ENCODE measurements around the gene CDC73. TPM values are rescaled to one million over a fixed set of nuclear protein-coding genes. Genes with fewer than 3 reads are reported as not detected.
"Not testable (repeated sequence)": the region's sequence is repeated elsewhere in the genome, so short reads cannot be mapped to it uniquely, and the experiment has no call there.

The CDC73 gene
- total RNA-seq, 5 donors from 2014 or later (not counting 1 experiment from before 2014, with no cell fraction given): 54.1 to 64.4 (median 57.4) TPM

- H3K27me3 ChIP-seq (replicated peaks in 1 of 2; ENCODE audit: control insufficient read depth in 2 of 2, extremely low read depth in 1 of 2, insufficient read depth in 2 of 2, low read length in 1 of 2): no peaks in the 10 kb centered on the region
- peaks cover 7 to 11% of the 10 kb centered on the region in 2 experiments for H3K4me1 ChIP-seq (ENCODE audit: control insufficient read depth in 1 of 2, extremely low read depth in 1 of 2, insufficient read depth in 2 of 2, low read length in 2 of 2)
- ChIA-PET POLR2A (interaction anchor here in 1 of 2 donors (0.6 to 1.3 kb wide), 3 partner anchors 8 to 354 kb away, joined by 3 to 9 read pairs (median 3); no protein-coding TSS in a partner anchor), CTCF (interaction anchor here (0.6 to 3.8 kb wide), 7 partner anchors 15 to 1224 kb away, joined by 3 to 15 read pairs (median 5); no protein-coding TSS in a partner anchor)
- H3K27ac ChIP-seq (ENCODE audit: low read length): peak within 1 kb of the TSS; percentile 59
- peak; percentile 41 to 82 (median 66) for ATAC-seq (replicated peaks in 1 of 4)
- WGBS (ENCODE audit: insufficient coverage): 73% methylated on average over 10 of the region's 13 CpGs
- Mint-ChIP-seq H3K27me3 (no peaks in the 10 kb centered on the region), H3K27ac (peak within 1 kb of the TSS; percentile 49 to 89), H3K9me3 (no peaks in the 10 kb centered on the region), H3K4me3 (peak within 1 kb of the TSS; percentile 53 to 84 (median 75)), H3K36me3 (peaks cover 8% of the 10 kb centered on the region), H3K4me1 (peaks cover 66 to 71% (median 67%) of the 10 kb centered on the region in 3 donors)
- no peaks in the 10 kb centered on the region for H3K9me3 ChIP-seq
- H3K4me3 ChIP-seq (ENCODE audit: control insufficient read depth in 1 of 2, extremely low read depth in 1 of 2, low read length in 1 of 2): peak within 1 kb of the TSS in 1 of 2 donors; percentile 39
- DNase-seq: peak in 18 of 35 experiments; percentile 2 to 45 (median 11)
- no peaks in the 10 kb centered on the region for H3K36me3 ChIP-seq (ENCODE audit: control insufficient read depth in 2 of 2, extremely low read depth in 1 of 2, insufficient read depth in 1 of 2, low read length in 1 of 2)
Measured at GRCh38 chr1:193185901-193186731, 64.3 kb downstream of the CDC73 start, which contains the start of gene B3GALT2. Gene B3GALT2, minus strand, starts transcription at chr1:193186613. Its CDS starts 5,051 bp downstream, at chr1:193181562.

GRCh38 chr1:193187114-193187513 is 65.3 kb downstream of the CDC73 start:
- H3K27ac ChIP-seq (ENCODE audit: low read length): peak overlapping the region; percentile 1
- peaks cover 60 to 67% (median 66%) of the 10 kb centered on the region in 3 donors for H3K4me1 Mint-ChIP-seq

GRCh38 chr1:193188915-193189314 is 67.1 kb downstream of the CDC73 start:
- Mint-ChIP-seq H3K4me1 (peaks cover 64 to 73% (median 67%) of the 10 kb centered on the region in 3 donors), H3K27ac (peak overlapping the region in 1 of 2 donors; percentile 66), H3K36me3 (peaks cover 14% of the 10 kb centered on the region)
- not testable (repeated sequence) for DNase-seq; H3K4me3 Mint-ChIP-seq; H3K27ac ChIP-seq (ENCODE audit: low read length); H3K9me3 ChIP-seq; H3K36me3 ChIP-seq (ENCODE audit: control insufficient read depth in 2 of 2, extremely low read depth in 1 of 2, insufficient read depth in 1 of 2, low read length in 1 of 2); H3K4me3 ChIP-seq (ENCODE audit: control insufficient read depth in 1 of 2, extremely low read depth in 1 of 2, low read length in 1 of 2); H3K9me3 Mint-ChIP-seq; H3K27me3 Mint-ChIP-seq; H3K27me3 ChIP-seq (replicated peaks in 1 of 2; ENCODE audit: control insufficient read depth in 2 of 2, extremely low read depth in 1 of 2, insufficient read depth in 2 of 2, low read length in 1 of 2); ATAC-seq (replicated peaks in 1 of 4)
- CTCF ChIA-PET: interaction anchor here (0.6 to 1.9 kb wide), 4 partner anchors 26 to 383 kb away, joined by 3 to 9 read pairs (median 5); no protein-coding TSS in a partner anchor
- POLR2A ChIA-PET: interaction anchor here in 1 of 2 donors (0.6 kb wide), 1 partner anchor 9 kb away, joined by 3 read pairs; no protein-coding TSS in a partner anchor
- H3K4me1 ChIP-seq (ENCODE audit: control insufficient read depth in 1 of 2, extremely low read depth in 1 of 2, insufficient read depth in 2 of 2, low read length in 2 of 2): peaks cover 7 to 11% of the 10 kb centered on the region in 2 experiments
- WGBS (ENCODE audit: insufficient coverage): 98% methylated on average over 6 of the region's 7 CpGs

More at GRCh38 chr1:193187114-193187513, 65.3 kb downstream of the CDC73 start:
- Histone ChIP-seq H3K9me3 (no peaks in the 10 kb centered on the region), H3K4me1 (ENCODE audit: control insufficient read depth in 1 of 2, extremely low read depth in 1 of 2, insufficient read depth in 2 of 2, low read length in 2 of 2) (peaks cover 7 to 11% of the 10 kb centered on the region in 2 experiments), H3K4me3 (ENCODE audit: control insufficient read depth in 1 of 2, extremely low read depth in 1 of 2, low read length in 1 of 2) (no peak overlapping the region), H3K36me3 (ENCODE audit: control insufficient read depth in 2 of 2, extremely low read depth in 1 of 2, insufficient read depth in 1 of 2, low read length in 1 of 2) (peaks cover 0 to 1% of the 10 kb centered on the region in 2 donors), H3K27me3 (replicated peaks in 1 of 2; ENCODE audit: control insufficient read depth in 2 of 2, extremely low read depth in 1 of 2, insufficient read depth in 2 of 2, low read length in 1 of 2) (no peaks in the 10 kb centered on the region)
- Mint-ChIP-seq H3K9me3 (no peaks in the 10 kb centered on the region), H3K27ac (peak overlapping the region; percentile 49 to 89), H3K4me3 (peak overlapping the region in 2 of 3 donors; percentile 75 to 84), H3K27me3 (no peaks in the 10 kb centered on the region), H3K36me3 (peaks cover 4% of the 10 kb centered on the region)
- CTCF ChIA-PET: interaction anchor here (0.5 to 0.7 kb wide), 6 partner anchors 14 to 863 kb away, joined by 3 to 5 read pairs (median 4); no protein-coding TSS in a partner anchor
- WGBS (ENCODE audit: insufficient coverage): no CpG with 5 or more reads among the region's 1 CpG
- no peak for ATAC-seq (replicated peaks in 1 of 4)
- POLR2A ChIA-PET: interaction anchor here in 1 of 2 donors (1.3 kb wide), 1 partner anchor 9 kb away, joined by 9 read pairs; no protein-coding TSS in a partner anchor
- no peak for DNase-seq

- H3K4me3 Mint-ChIP-seq: no peak overlapping the region
- no peak overlapping the region for H3K4me3 ChIP-seq (ENCODE audit: control insufficient read depth in 1 of 2, extremely low read depth in 1 of 2, low read length in 1 of 2)
- H3K36me3 Mint-ChIP-seq: peaks cover 18% of the 10 kb centered on the region
- ChIA-PET POLR2A (interaction anchor here in 1 of 2 donors (0.6 kb wide), 2 partner anchors 8 to 625 kb away, joined by 3 read pairs; no protein-coding TSS in a partner anchor), CTCF (interaction anchor here (0.6 to 1.9 kb wide), 6 partner anchors 9 to 1106 kb away, joined by 3 to 6 read pairs (median 4); no protein-coding TSS in a partner anchor)
- H3K4me1 Mint-ChIP-seq: peaks cover 67 to 76% (median 73%) of the 10 kb centered on the region in 3 donors
- H3K27ac Mint-ChIP-seq: peak overlapping the region; percentile 62 to 66
- ATAC-seq (replicated peaks in 1 of 4) (no peak), DNase-seq (no peak)
- H3K27me3 ChIP-seq (replicated peaks in 1 of 2; ENCODE audit: control insufficient read depth in 2 of 2, extremely low read depth in 1 of 2, insufficient read depth in 2 of 2, low read length in 1 of 2): no peaks in the 10 kb centered on the region
- WGBS (ENCODE audit: insufficient coverage): no CpG with 5 or more reads among the region's 3 CpGs
- H3K36me3 ChIP-seq (ENCODE audit: control insufficient read depth in 2 of 2, extremely low read depth in 1 of 2, insufficient read depth in 1 of 2, low read length in 1 of 2): peaks cover 2 to 7% of the 10 kb centered on the region in 2 donors
- H3K9me3 ChIP-seq: no peaks in the 10 kb centered on the region
- no peak overlapping the region for H3K27ac ChIP-seq (ENCODE audit: low read length)
- H3K4me1 ChIP-seq (ENCODE audit: control insufficient read depth in 1 of 2, extremely low read depth in 1 of 2, insufficient read depth in 2 of 2, low read length in 2 of 2): peaks cover 7 to 11% of the 10 kb centered on the region in 2 experiments
- H3K9me3 Mint-ChIP-seq: no peaks in the 10 kb centered on the region
- H3K27me3 Mint-ChIP-seq: no peaks in the 10 kb centered on the region
Measured at GRCh38 chr1:193189442-193190095, 67.7 kb downstream of the CDC73 start.

GRCh38 chr1:193190096-193190744 is 68.4 kb downstream of the CDC73 start:
- CTCF ChIA-PET: interaction anchor here (0.6 to 1.9 kb wide), 7 partner anchors 9 to 1105 kb away, joined by 3 to 6 read pairs (median 4); no protein-coding TSS in a partner anchor
- peaks cover 67 to 75% (median 73%) of the 10 kb centered on the region in 3 donors for H3K4me1 Mint-ChIP-seq
- peak overlapping the region in 1 of 2 donors; percentile 60 for H3K27ac Mint-ChIP-seq
- H3K27ac ChIP-seq (ENCODE audit: low read length): no peak overlapping the region
- peaks cover 2 to 7% of the 10 kb centered on the region in 2 donors for H3K36me3 ChIP-seq (ENCODE audit: control insufficient read depth in 2 of 2, extremely low read depth in 1 of 2, insufficient read depth in 1 of 2, low read length in 1 of 2)
- H3K9me3 Mint-ChIP-seq: no peaks in the 10 kb centered on the region
- H3K9me3 ChIP-seq: no peaks in the 10 kb centered on the region
- H3K27me3 ChIP-seq (replicated peaks in 1 of 2; ENCODE audit: control insufficient read depth in 2 of 2, extremely low read depth in 1 of 2, insufficient read depth in 2 of 2, low read length in 1 of 2): no peaks in the 10 kb centered on the region
- H3K36me3 Mint-ChIP-seq: peaks cover 22% of the 10 kb centered on the region
- H3K27me3 Mint-ChIP-seq: no peaks in the 10 kb centered on the region
- ATAC-seq (replicated peaks in 1 of 4): no peak
- peaks cover 7 to 11% of the 10 kb centered on the region in 2 experiments for H3K4me1 ChIP-seq (ENCODE audit: control insufficient read depth in 1 of 2, extremely low read depth in 1 of 2, insufficient read depth in 2 of 2, low read length in 2 of 2)
- peak in 1 of 35 experiments; percentile 15 for DNase-seq
- POLR2A ChIA-PET: interaction anchor here in 1 of 2 donors (0.6 to 0.8 kb wide), 2 partner anchors 14 to 626 kb away, joined by 3 read pairs; no protein-coding TSS in a partner anchor
- no peak overlapping the region for H3K4me3 Mint-ChIP-seq
- H3K4me3 ChIP-seq (ENCODE audit: control insufficient read depth in 1 of 2, extremely low read depth in 1 of 2, low read length in 1 of 2): no peak overlapping the region
